Stimulated activated CD8-positive, alpha-beta memory T cell treated with anti-CD3 and anti-CD28 coated beads, Interleukin-12 subunit alpha, Interleukin-12 subunit beta, amount 100 ng/mL, for 24 hours (primary cell): Measurements from ENCODE around the gene MUCL1.

Experiments used
- DNase-seq: peaks from one replicate; pipeline ENCODE4 v3.0.0-alpha.2; 2020; ENCODE audit errors: extremely low read depth

Gene MUCL1

DNA sequence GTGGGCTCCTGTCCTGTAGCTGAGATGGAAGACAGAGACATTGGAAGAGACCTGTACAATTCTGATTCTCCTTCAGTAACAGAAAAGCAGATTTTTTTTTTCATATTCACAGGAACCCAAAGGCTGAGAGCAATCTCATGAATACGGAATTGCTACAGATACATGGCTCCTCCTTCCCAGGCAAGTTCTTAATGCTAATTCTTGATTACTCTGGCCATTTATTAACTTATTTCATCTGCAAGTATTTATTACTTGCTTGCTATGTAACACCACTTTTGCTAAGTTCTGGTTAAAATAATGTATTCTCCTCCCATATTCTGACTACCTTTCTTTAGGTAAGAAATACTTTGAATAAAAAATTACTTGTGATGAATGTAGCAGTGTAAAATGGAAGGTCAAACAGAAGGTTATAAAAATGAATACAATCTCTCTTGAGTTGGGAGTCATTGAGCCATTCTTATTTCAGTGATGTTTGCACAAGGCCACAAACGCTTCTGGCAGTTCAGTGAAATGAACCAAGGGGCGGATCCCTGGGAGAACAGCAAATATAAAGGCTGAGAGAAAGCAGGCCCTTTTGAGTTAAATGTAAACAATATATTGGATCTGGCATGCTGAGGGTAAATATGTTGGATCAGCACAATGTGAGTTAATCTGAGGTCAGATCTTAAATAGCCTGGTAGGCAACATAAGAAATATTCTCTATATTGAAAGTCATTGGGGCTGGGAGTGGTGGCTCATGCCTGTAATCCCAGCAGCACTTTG lies 37.6 kb downstream of the MUCL1 start:
- DNase-seq = no peak
